Upper lobe of left lung (tissue), 4 donors: Measurements from ENCODE around the gene ZIC1.

Experiments
- EP300 ChIP-seq, 4 donors: sonication (generic); formaldehyde crosslinking; IDR thresholded peaks; one replicate each; pipeline ENCODE4 v1.5.1; 2017; ENCODE audit warnings: antibody characterized with exemption in 4 of 4, control low read depth in 2 of 4
- POLR2A ChIP-seq, 4 donors: fragments of 450-650 bp; IDR thresholded peaks; one replicate each; pipeline ENCODE4 v1.5.1; 2016 to 2017; ENCODE audit warnings: antibody characterized with exemption in 4 of 4, mild to moderate bottlenecking in 2 of 4
- TF ChIP-seq, protein P1 (sequence below), 6 experiments: fragments of 450-650 bp in 4 of 6; fragments of 200-600 bp in 2 of 6; sonication (generic) in 2 of 6; IDR thresholded peaks; one replicate each; pipeline ENCODE4 v1.5.1; 2016 to 2019; ENCODE audit warnings: antibody characterized with exemption in 6 of 6

DNA sequence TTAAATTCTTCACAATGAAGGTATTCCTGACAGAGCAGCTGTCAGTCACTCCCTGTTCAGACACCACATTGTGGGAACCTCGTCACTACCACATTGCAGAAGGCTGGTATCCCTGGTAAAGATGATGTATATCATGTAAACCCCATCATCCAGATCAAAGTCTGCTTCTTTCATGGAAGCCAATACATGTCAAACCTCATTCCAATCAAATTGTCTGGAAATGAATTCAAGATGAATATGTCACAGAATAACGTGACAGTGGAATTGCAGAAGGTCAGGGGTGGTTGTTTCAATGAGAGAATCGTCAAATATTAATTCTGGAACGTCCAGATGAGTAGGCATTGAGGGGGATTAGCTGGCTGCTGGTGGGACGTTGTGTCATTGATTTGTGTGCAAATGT, 7.0 kb upstream of the ZIC1 start:
- TF ChIP-seq, protein P1, sequence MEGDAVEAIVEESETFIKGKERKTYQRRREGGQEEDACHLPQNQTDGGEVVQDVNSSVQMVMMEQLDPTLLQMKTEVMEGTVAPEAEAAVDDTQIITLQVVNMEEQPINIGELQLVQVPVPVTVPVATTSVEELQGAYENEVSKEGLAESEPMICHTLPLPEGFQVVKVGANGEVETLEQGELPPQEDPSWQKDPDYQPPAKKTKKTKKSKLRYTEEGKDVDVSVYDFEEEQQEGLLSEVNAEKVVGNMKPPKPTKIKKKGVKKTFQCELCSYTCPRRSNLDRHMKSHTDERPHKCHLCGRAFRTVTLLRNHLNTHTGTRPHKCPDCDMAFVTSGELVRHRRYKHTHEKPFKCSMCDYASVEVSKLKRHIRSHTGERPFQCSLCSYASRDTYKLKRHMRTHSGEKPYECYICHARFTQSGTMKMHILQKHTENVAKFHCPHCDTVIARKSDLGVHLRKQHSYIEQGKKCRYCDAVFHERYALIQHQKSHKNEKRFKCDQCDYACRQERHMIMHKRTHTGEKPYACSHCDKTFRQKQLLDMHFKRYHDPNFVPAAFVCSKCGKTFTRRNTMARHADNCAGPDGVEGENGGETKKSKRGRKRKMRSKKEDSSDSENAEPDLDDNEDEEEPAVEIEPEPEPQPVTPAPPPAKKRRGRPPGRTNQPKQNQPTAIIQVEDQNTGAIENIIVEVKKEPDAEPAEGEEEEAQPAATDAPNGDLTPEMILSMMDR (IDR thresholded peaks at IDR 0.05), result no peak
- no peak for TF ChIP-seq POLR2A (IDR thresholded peaks at IDR 0.05)
- TF ChIP-seq EP300 (IDR thresholded peaks at IDR 0.05), result no peak
